ENCODE data around the gene GGTLC3.
"Not testable (repeated sequence)": the region's sequence is repeated elsewhere in the genome, so short reads cannot be mapped to it uniquely, and the experiment has no call there.

- TF ChIP-seq FOS (IDR thresholded peaks at IDR 0.05; ENCODE audit: borderline replicate concordance, extremely low read depth, insufficient read length); GABPA (IDR thresholded peaks at IDR 0.05; ENCODE audit: low read depth): not testable (repeated sequence)
Observed at GRCh38 chr22:18496227-18496626, 21.7 kb downstream of the GGTLC3 start.
